ENCODE results near the gene SLC27A4. TPM values are rescaled to one million over a fixed set of nuclear protein-coding genes. Genes with fewer than 3 reads are reported as not detected.

Gene SLC27A4
- total RNA-seq, 2 experiments from 2014 or later: 14.2 to 16.0 TPM

GRCh38 chr9:128399861-128400260 is 59.5 kb downstream of the SLC27A4 start:
- Histone ChIP-seq H3K4me1 (ENCODE audit: insufficient read depth, low read length, poor library complexity, severe bottlenecking) (no peaks in the 10 kb centered on the region), H3K9me3 (ENCODE audit: low read length) (no peaks in the 10 kb centered on the region), H3K4me3 (ENCODE audit: low read depth, low read length, poor library complexity, severe bottlenecking) (no peak overlapping the region), H3K4me2 (ENCODE audit: low read length) (no peak overlapping the region), H3K36me3 (ENCODE audit: insufficient read depth, low read length) (no peaks in the 10 kb centered on the region), H2AFZ (ENCODE audit: low read length) (no peak overlapping the region), H3K27ac (ENCODE audit: low read depth, low read length, poor library complexity, severe bottlenecking) (no peak overlapping the region), H3K9me2 (ENCODE audit: insufficient read depth, low read length) (no peaks in the 10 kb centered on the region), H4K20me1 (ENCODE audit: insufficient read depth, low read length) (no peaks in the 10 kb centered on the region), H3K79me2 (ENCODE audit: insufficient read depth, low read depth, low read length) (no peaks in the 10 kb centered on the region)
- BruUV-seq (replicated peaks): no TSS peak
- TF ChIP-seq, protein P1, sequence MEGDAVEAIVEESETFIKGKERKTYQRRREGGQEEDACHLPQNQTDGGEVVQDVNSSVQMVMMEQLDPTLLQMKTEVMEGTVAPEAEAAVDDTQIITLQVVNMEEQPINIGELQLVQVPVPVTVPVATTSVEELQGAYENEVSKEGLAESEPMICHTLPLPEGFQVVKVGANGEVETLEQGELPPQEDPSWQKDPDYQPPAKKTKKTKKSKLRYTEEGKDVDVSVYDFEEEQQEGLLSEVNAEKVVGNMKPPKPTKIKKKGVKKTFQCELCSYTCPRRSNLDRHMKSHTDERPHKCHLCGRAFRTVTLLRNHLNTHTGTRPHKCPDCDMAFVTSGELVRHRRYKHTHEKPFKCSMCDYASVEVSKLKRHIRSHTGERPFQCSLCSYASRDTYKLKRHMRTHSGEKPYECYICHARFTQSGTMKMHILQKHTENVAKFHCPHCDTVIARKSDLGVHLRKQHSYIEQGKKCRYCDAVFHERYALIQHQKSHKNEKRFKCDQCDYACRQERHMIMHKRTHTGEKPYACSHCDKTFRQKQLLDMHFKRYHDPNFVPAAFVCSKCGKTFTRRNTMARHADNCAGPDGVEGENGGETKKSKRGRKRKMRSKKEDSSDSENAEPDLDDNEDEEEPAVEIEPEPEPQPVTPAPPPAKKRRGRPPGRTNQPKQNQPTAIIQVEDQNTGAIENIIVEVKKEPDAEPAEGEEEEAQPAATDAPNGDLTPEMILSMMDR (conservative IDR thresholded peaks at IDR 0.05; ENCODE audit: low read length): no peak
- no peak for TF ChIP-seq EZH2phosphoT487 (IDR thresholded peaks at IDR 0.05; ENCODE audit: borderline replicate concordance, low read depth, low read length)
- DNase-seq (ENCODE audit: low spot score): no peak
- POLR2A ChIA-PET: no interaction called here
- CTCF ChIA-PET (ENCODE audit: unreplicated experiment): no interaction called here
- intact Hi-C loops (cut with micrococcal nuclease; ENCODE audit: unreplicated experiment): no loop called here

DNA sequence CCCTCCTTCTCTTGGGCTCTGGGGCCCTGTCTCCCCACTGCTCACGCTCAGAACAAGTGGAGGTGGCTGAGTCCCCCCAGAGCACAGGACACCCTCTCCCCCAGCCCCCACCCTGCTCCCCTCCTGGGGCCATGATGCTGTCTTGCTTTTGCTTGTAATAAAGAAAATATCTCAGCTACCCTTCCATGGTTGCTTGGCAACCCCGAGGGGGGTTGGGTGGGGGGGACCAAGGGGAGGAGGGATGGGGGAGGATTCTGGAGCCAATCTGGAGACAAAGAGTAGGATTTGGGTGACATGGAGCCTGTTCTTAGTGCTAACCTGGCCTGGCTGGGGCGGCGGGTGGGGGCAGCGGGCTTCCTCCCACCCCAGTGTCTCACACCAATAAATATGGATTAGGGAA is 64.2 kb downstream of the SLC27A4 start:
- H4K20me1 ChIP-seq (ENCODE audit: insufficient read depth, low read length): no peaks in the 10 kb centered on the region
- H2AFZ ChIP-seq (ENCODE audit: low read length): no peak overlapping the region
- H3K4me3 ChIP-seq (ENCODE audit: low read depth, low read length, poor library complexity, severe bottlenecking): no peak overlapping the region
- no peaks in the 10 kb centered on the region for H3K79me2 ChIP-seq (ENCODE audit: insufficient read depth, low read depth, low read length)
- no peak for DNase-seq (ENCODE audit: low spot score)
- ChIA-PET CTCF (ENCODE audit: unreplicated experiment) (interaction anchor here (0.6 kb wide), 1 partner anchor 43 kb away, joined by 4 read pairs; no protein-coding TSS in a partner anchor), POLR2A (no interaction called here)
- BruUV-seq (replicated peaks): no TSS peak
- no peak for TF ChIP-seq EZH2phosphoT487 (IDR thresholded peaks at IDR 0.05; ENCODE audit: borderline replicate concordance, low read depth, low read length)
- TF ChIP-seq, protein P1 (conservative IDR thresholded peaks at IDR 0.05; ENCODE audit: low read length): no peak
- H3K9me2 ChIP-seq (ENCODE audit: insufficient read depth, low read length): no peaks in the 10 kb centered on the region
- H3K36me3 ChIP-seq (ENCODE audit: insufficient read depth, low read length): no peaks in the 10 kb centered on the region
- H3K9me3 ChIP-seq (ENCODE audit: low read length): no peaks in the 10 kb centered on the region
- H3K4me2 ChIP-seq (ENCODE audit: low read length): no peak overlapping the region
- intact Hi-C loops (cut with micrococcal nuclease; ENCODE audit: unreplicated experiment): no loop called here
- H3K27ac ChIP-seq (ENCODE audit: low read depth, low read length, poor library complexity, severe bottlenecking): no peak overlapping the region
- H3K4me1 ChIP-seq (ENCODE audit: insufficient read depth, low read length, poor library complexity, severe bottlenecking): no peaks in the 10 kb centered on the region

DNA sequence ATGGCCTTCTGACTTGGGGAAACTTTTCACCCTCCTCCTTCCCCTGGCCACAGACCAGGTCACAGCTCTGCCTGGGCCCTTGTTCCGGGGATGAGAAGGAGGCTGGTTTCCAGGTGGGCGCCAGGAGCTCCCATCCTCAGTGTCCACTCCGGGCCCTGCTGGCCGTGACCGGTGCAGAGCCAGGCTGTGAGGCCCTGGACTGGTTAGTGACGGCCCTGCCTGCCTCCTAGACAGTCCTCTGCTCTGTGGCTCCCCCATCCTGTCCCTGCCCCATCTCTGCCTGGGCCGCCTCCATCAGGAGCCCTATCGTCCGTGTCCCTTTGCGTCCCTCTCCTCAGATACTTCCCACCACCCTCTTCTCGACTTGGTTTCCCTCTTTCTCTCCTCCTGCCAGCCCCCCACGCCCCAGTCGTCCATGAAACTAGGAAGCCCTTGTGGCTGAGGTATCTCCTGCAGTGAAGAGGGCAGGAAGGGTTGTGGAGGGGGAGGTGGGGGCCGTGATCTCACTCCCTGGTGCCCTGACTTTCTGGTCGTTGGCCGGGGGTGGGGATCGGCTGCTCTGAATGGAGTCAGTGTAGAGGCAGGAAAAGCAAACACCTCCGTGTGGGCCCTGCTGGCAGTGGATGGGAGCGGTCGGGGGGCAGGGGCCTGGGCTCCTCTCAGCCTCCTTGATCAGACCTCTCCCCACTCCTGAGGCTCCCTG is 64.9 kb downstream of the SLC27A4 start:
- DNase-seq (ENCODE audit: low spot score): no peak
- Histone ChIP-seq H4K20me1 (ENCODE audit: insufficient read depth, low read length) (no peaks in the 10 kb centered on the region), H3K36me3 (ENCODE audit: insufficient read depth, low read length) (no peaks in the 10 kb centered on the region), H3K9me2 (ENCODE audit: insufficient read depth, low read length) (no peaks in the 10 kb centered on the region), H3K79me2 (ENCODE audit: insufficient read depth, low read depth, low read length) (no peaks in the 10 kb centered on the region), H3K4me1 (ENCODE audit: insufficient read depth, low read length, poor library complexity, severe bottlenecking) (no peaks in the 10 kb centered on the region), H3K9me3 (ENCODE audit: low read length) (no peaks in the 10 kb centered on the region), H2AFZ (ENCODE audit: low read length) (no peak overlapping the region), H3K4me3 (ENCODE audit: low read depth, low read length, poor library complexity, severe bottlenecking) (no peak overlapping the region), H3K4me2 (ENCODE audit: low read length) (no peak overlapping the region), H3K27ac (ENCODE audit: low read depth, low read length, poor library complexity, severe bottlenecking) (no peak overlapping the region)
- ChIA-PET CTCF (ENCODE audit: unreplicated experiment) (no interaction called here), POLR2A (no interaction called here)
- no TSS peak for BruUV-seq (replicated peaks)
- intact Hi-C loops (cut with micrococcal nuclease; ENCODE audit: unreplicated experiment): no loop called here
- no peak for TF ChIP-seq EZH2phosphoT487 (IDR thresholded peaks at IDR 0.05; ENCODE audit: borderline replicate concordance, low read depth, low read length)
- TF ChIP-seq, protein P1 (conservative IDR thresholded peaks at IDR 0.05; ENCODE audit: low read length): no peak
